GM19395 (cell line): ENCODE results near the gene RPS8.
"Not testable (repeated sequence)": the region's sequence is repeated elsewhere in the genome, so short reads cannot be mapped to it uniquely, and the experiment has no call there.

Source experiments
- ATAC-seq: cut with Tn5 transposase; IDR thresholded peaks from one replicate; pipeline ENCODE4 v1.9.1; 2021; ENCODE audit warnings: mild to moderate bottlenecking, moderate library complexity; ENCODE audit not compliant: unreplicated experiment

Gene RPS8

DNA sequence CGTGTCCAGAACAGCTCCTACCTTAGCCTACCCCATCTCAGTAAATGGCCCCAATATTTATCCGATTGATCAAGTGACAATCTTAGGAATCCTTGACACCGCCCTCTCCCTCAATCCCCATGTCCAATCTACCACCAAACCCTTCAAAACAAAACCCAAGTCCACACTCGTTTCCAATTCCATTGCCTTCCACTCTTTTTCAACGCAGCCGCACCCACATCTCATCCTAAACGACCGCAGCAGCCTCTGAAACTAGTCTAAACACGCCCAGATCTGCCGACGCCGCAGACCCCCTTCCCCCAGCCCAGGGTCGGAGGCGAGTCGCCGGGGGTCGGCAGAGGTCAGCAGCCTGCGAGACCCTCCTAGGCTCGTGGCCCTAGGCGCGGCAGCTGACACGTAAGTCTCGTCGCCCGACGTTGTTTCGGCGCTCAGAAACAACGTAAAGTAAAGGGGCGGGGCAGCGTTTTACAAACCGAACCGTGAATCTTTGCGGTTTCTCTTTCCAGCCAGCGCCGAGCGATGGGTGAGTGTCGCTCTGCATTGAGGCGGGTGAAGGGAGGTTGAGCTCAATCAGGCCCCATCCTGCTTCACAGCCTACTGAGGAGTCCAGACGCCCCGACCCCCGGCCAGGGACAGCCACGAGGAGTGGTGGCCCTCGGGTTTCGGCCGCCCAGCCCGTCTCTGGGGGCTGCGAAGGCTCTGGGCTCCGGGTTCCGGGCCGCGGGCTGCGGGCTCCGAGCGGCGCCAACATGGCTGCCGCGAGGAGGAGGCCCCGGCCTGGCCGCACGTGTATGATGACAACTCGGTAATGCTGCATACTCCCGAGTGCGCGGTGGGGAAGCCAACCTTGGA is at the start of gene RPS8:
RPS8 (plus strand) TSS at position 463 of the 852 bp plus-strand sequence; CDS start at position 520, 57 bp downstream.
- ATAC-seq, result peak; percentile 86

DNA sequence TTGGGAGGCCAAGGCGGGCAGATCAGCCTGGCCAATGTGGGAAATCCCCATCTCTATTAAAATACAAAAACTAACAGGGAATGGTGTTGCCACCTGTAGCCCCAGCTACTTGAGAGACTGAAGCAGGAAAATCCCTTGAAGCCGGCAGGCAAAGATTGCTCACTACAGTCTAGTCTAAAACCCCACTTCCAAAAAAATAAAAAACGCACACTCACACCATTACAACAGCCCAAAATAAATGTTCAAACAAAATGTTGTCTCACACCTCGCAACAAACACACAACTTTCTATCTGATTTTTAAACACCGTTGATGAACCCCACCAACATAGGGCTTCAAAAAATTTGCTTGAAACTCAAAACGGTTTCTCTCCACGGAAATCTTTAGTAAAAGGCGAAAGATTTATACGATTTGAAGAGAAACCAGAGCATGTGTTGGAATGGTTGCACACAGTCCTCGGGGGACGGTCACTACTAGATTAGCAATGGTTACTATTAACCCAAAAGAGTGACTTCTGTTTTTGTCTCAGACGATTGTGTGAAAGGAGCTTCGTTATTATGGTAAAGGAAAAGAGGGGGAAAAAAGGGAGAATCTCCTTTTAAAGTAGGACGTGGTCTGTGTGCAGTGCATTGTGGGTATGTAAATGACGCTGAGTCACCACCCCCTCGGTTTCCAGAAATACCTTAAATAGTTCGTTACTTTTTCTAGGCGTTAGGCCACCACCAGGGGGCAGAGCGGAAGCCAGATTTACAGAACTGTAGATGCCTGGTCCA is 44.4 kb upstream of the RPS8 start, which contains the start of gene RNU5D-1:
RNU5D-1 (minus strand) TSS at position 430 of the 772 bp plus-strand sequence.
- peak; percentile 81 for ATAC-seq

DNA sequence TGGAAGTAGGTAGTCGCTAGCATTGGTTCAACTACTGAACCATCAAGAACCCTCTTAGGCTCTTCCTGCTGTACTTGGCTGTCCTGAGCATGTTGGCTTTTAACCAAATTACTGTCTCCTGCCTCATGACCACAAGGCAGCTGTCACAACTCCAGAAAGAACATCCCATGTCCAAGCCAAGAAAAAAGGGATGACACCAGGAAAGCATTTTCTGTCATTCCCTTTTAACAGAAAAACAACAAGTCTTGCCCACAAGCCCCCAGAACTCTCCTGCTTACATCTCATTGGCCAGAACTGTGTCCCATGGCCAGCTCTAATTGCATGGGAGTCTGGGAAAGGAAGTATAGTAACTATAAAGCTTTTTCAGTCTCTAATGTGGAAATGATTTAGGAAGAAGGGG is 42.0 kb upstream of the RPS8 start:
- no peak for ATAC-seq

DNA sequence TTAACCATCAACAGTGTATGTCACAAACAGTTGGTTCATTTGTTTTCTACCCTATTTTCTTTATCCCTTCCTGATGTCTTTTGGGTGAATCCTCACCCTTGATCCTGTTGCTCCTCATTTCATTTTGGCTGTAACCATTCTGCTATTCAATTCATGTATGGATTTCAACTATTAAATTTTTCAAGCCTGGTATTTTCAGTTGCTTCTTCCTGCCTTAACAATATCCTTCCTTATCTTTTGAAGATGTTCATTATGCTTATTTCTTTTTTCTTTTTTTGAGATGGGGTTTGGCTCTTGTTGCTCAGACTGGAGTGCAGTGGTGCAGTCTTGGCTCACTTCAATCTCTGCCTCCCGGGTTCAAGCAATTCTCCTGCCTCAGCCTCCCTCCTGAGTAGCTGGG is 41.6 kb upstream of the RPS8 start:
- no peak for ATAC-seq

DNA sequence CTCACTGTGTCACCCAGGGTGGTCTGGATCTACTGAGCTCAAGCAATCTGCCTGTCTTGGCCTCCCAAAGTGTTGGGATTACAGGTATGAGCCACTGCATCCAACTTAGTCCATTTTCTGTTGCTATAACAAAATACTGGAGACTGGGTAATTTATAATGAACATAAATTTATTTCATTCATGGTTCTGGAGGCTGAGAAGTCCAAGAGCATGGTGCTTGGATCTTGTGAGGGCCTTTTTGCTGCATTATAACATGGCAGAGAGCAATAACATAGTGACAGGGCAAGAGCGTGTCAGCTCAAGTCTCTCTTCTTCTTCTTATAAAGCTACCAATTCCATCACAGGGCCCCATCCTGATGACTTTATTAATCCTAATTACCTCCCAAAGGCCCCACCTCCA is 39.3 kb upstream of the RPS8 start:
- no peak for ATAC-seq

DNA sequence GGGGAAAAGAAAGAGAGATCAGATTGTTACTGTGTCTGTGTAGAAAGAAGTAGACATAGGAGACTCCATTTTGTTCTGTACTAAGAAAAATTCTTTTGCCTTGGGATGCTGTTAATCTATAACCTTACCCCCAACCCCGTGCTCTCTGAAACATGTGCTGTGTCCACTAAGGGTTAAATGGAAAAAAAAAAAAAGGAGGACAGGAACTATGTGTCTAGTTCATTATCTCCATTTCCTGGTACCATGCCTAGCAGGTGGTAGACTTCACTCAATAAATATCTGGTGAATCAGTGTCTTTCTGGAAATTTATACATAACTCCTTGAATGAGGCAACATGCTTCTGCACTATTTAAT is 36.4 kb upstream of the RPS8 start:
- ATAC-seq, result not testable (repeated sequence)

DNA sequence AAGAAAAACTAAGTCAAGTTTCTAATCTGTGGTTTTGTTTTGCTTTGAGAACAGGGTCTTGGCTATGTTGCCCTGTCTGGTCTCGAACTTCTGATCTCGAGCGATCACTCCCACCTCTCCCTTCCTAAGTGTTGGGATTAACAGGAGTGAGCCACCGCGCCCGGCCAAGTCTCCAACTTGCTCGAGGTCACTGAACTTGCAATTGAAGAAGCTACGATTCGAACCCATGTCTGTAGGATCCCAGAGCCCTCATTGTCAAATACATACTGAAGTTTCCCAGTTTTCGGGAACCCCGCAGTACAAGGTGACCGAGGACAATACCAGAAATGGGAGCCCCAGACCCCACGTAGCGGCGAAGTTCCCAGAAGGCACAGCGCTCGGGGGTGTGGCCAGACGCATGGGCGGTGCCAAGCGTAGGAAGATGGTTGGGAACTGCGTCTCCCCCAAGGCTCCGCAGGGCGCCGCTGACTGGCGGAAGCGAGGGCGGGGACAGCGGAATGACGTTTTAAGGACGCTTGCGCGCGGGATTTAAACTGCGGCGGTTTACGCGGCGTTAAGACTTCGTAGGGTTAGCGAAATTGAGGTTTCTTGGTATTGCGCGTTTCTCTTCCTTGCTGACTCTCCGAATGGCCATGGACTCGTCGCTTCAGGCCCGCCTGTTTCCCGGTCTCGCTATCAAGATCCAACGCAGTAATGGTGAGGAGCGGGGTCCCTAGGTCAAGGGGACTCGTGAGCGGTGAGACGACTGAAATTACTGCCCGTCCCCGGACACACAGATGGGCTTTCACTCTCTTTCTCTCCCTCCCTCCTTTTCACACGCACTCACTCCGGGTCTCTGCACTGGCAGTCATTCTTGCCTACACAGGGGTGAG is 35.8 kb upstream of the RPS8 start, which contains the start of gene KIF2C:
KIF2C (plus strand) TSS at position 531 of the 872 bp plus-strand sequence; CDS start at position 627, 96 bp downstream.
- ATAC-seq, result peak; percentile 94

DNA sequence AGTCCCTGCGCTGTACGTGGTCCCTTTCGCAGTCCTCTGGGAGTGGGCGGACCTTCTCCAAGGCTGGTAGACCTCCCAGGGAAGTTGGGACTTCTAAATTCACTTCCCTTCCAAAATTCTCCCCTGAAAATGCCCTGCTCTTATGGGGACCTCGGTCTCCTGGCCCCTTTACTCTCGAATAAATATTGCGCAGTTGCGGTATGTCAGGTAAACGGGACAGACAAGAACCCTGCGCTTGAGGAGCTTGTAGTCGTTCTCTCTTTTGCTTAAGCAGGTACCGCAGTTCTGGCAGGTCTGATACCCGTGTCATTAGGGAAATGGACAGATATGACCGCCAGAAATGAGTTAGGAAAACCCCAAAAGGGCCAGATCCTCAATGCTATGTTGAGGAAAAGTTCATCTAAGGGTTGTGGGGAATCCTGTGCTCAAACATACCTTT is 35.1 kb upstream of the RPS8 start:
- ATAC-seq, result peak; percentile 23

DNA sequence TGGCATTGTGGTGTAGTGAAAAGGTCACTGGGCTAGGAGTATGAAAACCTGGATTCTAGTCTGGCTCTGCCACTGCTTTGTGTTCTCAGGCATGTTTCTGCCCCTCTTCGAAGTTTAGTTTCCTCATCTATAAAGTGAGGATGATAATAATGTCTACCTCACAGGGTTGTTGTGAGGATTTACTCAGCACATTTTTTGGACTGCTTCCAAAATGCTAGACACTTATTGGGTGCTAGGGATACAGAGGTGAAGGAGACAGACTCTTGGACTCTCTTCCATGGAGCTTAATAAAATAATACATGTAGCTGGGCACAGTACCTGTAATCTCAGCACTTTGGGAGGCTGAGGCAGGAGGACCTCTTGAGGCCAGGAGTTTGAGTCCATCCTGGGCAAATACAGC is 32.1 kb upstream of the RPS8 start:
- ATAC-seq, result no peak

DNA sequence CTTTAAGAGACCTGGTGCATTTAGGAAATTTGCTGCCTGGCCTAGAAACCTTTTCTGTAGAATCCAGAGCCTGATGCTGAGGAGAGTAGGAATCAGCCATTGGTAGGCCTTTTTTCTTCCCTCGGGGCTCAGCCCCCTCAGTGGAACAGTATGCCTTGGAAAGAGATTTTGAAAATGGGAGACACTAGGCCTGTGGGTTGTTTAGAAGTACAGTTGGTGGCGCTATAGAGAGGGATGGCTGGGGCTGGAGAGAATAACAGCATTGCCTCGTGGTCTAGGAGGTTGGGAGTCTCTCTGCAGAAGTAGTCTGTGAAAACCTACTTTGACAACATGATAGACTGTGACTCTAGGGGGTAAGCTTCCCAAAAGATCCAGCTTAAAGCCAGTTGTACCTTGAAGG is 27.5 kb upstream of the RPS8 start:
- ATAC-seq, result no peak

DNA sequence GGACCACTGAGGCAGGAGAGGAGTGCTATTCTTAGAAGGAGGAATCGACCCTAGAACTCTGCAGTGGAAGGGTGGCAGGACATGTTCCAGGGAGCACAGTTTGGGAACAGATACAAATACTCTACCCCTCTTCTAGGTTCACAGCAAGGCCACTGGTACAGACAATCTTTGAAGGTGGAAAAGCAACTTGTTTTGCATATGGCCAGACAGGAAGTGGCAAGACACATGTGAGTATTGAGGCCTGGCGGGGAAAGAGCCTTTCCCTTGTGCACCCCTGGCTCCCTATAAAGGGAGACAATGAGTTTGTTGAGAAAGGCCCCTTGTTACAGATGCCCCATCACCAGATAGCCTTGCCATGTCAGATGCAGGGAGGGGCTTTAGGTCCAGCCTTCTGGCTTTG is 17.9 kb upstream of the RPS8 start:
- no peak for ATAC-seq

DNA sequence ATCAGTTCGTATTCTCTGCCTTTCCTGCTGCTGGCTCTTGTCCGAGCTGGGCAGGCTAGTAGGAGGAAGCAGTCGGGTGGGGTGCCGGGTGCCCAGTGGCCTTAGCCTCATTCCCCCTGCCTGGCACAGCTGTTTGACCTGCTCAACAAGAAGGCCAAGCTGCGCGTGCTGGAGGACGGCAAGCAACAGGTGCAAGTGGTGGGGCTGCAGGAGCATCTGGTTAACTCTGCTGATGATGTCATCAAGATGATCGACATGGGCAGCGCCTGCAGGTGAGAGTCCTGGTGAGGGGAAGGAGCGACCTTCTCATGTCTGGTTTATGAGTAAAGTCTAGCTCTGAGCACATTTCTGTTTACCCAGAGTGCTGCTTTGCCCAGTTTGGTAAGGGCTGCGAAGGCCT is 16.3 kb upstream of the RPS8 start:
- no peak for ATAC-seq

DNA sequence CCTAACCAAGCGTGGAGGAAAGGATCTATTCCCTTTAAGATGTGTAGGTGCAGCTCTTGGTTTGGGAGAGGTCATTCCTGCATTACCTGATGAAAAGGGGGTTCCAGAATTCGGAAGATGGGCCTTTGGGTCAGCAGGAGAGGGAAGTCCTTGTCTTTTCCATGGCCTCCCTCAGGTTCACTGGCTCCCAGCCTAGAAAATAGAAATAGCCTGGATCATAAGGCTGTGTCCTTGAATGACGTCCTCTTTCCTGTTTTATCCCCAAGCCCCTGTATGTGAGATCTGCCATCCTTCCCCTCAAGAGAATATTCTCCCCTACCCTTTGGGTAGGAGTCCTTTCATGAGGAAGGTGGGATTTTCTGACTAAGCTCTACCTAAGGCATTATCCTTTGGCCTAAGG is 14.5 kb upstream of the RPS8 start:
- ATAC-seq, result no peak

DNA sequence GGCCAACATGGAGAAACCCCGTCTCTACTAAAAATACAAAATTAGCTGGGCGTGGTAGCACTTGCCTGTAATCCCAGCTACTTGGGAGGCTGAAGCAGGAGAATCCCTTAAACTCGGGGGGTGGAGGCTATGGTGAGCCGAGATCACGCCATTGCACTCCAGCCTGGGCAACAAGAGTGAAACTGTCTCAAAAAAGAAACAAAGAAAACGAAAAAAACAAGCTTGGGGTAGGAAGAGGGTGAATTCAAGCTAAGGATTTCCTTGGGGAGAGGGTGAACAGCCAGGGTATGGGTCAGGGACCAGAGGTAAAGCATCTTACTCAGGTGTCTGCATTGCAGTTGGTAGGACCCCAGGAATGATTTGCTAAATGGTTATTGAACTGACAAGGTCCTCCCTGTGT is 8.9 kb upstream of the RPS8 start:
- not testable (repeated sequence) for ATAC-seq

DNA sequence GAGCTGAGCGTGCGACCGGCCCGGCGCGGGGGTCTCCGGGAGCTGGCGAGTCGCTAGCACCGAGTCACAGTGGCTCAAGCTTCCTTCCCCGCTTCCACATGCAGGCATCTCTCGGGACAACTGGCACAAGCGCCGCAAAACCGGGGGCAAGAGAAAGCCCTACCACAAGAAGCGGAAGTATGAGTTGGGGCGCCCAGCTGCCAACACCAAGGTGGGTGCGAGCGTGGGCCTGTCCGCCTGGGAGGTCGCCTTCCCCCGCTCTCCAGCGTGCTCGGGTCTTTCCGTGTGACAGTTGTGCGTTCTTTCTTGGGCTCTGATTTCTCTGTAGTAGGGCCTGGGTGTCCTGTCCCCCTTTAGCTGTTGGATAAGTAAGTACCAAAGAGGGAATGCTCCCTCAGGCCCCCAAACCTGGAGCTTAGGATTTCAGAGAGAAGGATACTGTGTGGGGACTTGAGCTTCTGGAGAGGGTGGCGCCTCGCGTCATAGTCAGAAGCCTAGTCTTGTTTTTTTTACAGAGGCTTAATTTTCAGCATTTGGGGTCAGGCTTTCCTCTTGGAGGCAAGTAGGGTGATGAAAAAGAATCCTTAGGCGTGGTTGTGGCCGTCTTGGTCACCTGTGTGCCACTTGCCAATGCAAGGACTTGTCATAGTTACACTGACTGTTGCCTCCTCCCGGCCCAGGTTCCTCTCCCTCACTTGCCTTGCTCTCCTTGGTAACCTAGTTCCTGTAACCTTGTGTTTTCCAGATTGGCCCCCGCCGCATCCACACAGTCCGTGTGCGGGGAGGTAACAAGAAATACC is 790 bp downstream of the RPS8 start:
- ATAC-seq, result peak; percentile 18

DNA sequence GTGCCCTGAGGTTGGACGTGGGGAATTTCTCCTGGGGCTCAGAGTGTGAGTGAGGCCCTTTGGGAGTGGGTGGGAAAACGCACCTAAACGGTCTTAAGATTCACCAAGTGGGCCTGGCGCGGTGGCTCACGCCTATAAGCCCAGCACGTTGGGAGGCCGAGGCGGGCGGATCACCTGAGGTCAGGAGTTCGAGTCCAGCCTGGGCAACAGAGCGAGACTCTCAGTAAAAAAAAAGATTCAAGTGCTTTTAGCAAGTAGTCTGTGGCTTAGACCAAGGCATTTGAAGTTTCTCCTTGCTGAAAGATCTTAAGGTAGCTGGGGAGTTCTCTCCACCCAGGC is 1.4 kb downstream of the RPS8 start:
- no peak for ATAC-seq

DNA sequence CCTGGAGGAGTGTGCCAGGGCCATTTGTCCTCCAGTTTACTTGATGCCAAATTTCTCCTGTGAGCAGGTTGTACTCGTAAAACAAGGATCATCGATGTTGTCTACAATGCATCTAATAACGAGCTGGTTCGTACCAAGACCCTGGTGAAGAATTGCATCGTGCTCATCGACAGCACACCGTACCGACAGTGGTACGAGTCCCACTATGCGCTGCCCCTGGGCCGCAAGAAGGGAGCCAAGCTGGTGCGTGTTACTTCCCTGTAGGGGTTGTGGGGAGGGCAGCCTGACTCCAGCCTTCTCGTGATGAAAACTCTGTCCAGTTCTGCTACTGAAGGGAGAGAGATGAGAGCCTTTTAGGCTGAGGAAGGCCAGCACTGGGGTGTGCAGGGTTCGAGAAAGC is 2.2 kb downstream of the RPS8 start:
- ATAC-seq, result no peak

DNA sequence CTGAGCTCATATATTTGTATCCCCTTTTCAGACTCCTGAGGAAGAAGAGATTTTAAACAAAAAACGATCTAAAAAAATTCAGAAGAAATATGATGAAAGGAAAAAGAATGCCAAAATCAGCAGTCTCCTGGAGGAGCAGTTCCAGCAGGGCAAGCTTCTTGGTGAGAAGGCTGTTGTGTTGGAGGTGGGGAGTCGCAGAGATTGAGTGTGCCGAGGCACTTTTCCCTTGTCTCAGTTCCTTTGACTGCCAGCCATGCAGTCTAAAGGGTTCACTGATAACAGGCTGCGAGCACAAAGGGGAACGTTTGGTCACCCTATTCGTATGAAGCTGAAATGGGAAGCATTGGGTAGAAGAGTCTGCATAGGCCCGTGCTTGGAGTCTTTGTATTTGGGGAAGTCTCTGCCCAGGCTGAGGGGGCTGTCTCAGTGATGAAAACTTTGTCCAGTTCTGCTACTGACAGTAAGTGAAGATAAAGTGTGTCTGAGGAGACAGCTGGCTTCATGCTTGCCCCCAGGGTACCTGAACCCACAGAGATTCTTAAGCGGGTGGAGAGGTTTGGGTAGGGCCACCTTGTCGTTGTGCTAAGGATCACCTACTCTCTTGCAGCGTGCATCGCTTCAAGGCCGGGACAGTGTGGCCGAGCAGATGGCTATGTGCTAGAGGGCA is 2.8 kb downstream of the RPS8 start:
- no peak for ATAC-seq

DNA sequence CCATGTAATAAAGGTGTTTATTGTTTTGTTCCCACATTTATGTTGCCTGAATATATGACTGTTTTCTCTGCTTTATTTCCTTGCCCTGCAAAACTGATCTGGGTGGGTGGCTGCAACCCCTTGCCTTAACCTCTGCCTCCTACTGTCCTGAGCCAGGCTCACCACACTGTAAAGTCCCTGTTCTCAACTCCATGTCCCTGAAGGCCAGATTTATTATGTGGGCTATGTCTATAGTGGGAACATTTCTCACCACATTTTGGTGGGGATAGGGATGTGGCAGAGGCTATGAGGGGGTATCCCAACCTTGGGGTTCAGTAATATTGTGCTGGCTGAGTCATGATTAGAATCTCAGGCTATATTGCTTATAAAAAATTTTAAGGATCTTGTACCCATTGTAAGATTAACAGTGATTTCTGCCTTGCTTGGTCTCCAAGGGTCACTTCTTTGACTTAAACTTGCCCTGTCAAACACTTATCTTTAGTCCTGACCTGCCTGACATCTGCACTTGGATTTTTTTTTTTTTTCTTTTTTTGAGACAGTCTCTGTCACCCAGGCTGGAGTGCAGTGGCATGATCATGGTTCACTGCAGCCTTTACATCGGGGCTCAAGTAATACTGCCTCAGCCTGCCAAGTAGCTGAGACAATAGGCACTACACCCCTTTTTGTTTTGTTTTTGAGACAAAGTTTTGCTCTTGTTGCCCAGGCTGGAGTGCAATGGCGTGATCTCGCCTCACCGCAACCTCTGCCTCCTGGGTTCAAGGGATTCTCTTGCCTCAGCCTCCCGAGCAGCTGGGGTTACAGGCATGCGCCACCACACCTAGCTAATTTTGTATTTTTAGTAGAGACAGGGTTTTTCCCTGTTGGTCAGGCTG is 3.6 kb downstream of the RPS8 start:
- no peak for ATAC-seq
